GM11168 (cell line): ENCODE measurements around the gene PRDX1.
"Not testable (repeated sequence)": the region's sequence is repeated elsewhere in the genome, so short reads cannot be mapped to it uniquely, and the experiment has no call there.

Experiments used
- in situ Hi-C: fragments of 300-500 bp; cut with MboI; formaldehyde crosslinking; loops from one replicate; pipeline ENCODE4 v1.12.0; 2022; ENCODE audit warnings: low sequenced_read_pairs; ENCODE audit not compliant: unreplicated experiment

PRDX1 gene

GRCh38 chr1:45478121-45478814, 43.4 kb downstream of the PRDX1 start:
- in situ Hi-C loops, result no loop called here

- in situ Hi-C loops, result no loop called here
Measured at GRCh38 chr1:45477646-45478045, 44.0 kb downstream of the PRDX1 start.

GRCh38 chr1:45474194-45474593, 47.5 kb downstream of the PRDX1 start:
- in situ Hi-C loops, result not testable (repeated sequence)

- in situ Hi-C loops, result no loop called here
Measured at GRCh38 chr1:45473302-45473701, 48.4 kb downstream of the PRDX1 start.

- in situ Hi-C loops, result no loop called here
Measured at GRCh38 chr1:45470306-45470798, 51.3 kb downstream of the PRDX1 start.

GRCh38 chr1:45467353-45467752, 54.3 kb downstream of the PRDX1 start:
- in situ Hi-C loops, result not testable (repeated sequence)

GRCh38 chr1:45465277-45465676, 56.4 kb downstream of the PRDX1 start:
- in situ Hi-C loops, result no loop called here
